ENCODE results near the gene PALLD.

- no peak for TF ChIP-seq CTCF (IDR thresholded peaks at IDR 0.05; ENCODE audit: extremely low read depth in 1 of 2, insufficient read depth in 1 of 2, low read depth in 1 of 2, low read length in 2 of 2)
- no peak for TF ChIP-seq GATA2 (IDR thresholded peaks at IDR 0.05; ENCODE audit: insufficient read depth, insufficient read length, low read depth, low read length)
- TF ChIP-seq MAX (IDR thresholded peaks at IDR 0.05; ENCODE audit: insufficient read depth, insufficient read length): no peak
- TF ChIP-seq POLR2AphosphoS5 (IDR thresholded peaks at IDR 0.05; ENCODE audit: insufficient read depth, low read depth, low read length): no peak
- TF ChIP-seq POLR2A (IDR thresholded peaks at IDR 0.05; ENCODE audit: low read depth, low read length): no peak
- TF ChIP-seq EZH2 (IDR thresholded peaks at IDR 0.05; ENCODE audit: borderline replicate concordance, low read depth, low read length, severe bottlenecking): no peak
Measured at GRCh38 chr4:168881781-168882420, 385.0 kb downstream of the PALLD start.

Data from endothelial cell of umbilical vein (primary cell).